ENCODE results near the gene BBOX1.

DNA sequence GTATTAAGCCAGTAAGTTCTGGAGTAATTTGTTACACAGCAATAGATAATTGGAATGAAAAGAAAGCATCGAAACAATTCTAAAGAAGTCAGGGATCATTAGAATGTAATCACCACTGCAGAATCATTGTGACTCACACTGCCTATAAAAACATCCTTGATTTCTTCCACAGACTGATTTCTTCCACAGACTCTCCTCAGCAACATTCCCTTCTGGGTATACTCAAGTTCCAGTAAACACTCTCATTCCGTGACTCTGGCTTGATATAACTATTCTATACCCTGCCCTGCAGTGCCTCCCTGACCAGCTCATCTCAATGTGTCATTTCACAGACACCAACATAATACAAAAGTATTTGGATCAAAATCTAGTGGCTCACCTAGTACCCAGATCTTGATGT is 120.5 kb downstream of the BBOX1 start:
- TF ChIP-seq, protein P1, sequence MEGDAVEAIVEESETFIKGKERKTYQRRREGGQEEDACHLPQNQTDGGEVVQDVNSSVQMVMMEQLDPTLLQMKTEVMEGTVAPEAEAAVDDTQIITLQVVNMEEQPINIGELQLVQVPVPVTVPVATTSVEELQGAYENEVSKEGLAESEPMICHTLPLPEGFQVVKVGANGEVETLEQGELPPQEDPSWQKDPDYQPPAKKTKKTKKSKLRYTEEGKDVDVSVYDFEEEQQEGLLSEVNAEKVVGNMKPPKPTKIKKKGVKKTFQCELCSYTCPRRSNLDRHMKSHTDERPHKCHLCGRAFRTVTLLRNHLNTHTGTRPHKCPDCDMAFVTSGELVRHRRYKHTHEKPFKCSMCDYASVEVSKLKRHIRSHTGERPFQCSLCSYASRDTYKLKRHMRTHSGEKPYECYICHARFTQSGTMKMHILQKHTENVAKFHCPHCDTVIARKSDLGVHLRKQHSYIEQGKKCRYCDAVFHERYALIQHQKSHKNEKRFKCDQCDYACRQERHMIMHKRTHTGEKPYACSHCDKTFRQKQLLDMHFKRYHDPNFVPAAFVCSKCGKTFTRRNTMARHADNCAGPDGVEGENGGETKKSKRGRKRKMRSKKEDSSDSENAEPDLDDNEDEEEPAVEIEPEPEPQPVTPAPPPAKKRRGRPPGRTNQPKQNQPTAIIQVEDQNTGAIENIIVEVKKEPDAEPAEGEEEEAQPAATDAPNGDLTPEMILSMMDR (IDR thresholded peaks at IDR 0.05; ENCODE audit: borderline replicate concordance, extremely low read depth, low read length, poor library complexity, severe bottlenecking): no peak
- TF ChIP-seq EZH2 (IDR thresholded peaks at IDR 0.05; ENCODE audit: borderline replicate concordance, low read depth, low read length, severe bottlenecking): no peak
